Measurements from ENCODE around the gene KRT83. TPM values are rescaled to one million over a fixed set of nuclear protein-coding genes. Genes with fewer than 3 reads are reported as not detected.
A peak's percentile ranks its signal among the peaks of the same experiment; 100 is the strongest.

Gene KRT83
- total and polyA plus RNA-seq, 2 donors (not counting 1 experiment from before 2014, with no cell fraction given) = not detected

DNA sequence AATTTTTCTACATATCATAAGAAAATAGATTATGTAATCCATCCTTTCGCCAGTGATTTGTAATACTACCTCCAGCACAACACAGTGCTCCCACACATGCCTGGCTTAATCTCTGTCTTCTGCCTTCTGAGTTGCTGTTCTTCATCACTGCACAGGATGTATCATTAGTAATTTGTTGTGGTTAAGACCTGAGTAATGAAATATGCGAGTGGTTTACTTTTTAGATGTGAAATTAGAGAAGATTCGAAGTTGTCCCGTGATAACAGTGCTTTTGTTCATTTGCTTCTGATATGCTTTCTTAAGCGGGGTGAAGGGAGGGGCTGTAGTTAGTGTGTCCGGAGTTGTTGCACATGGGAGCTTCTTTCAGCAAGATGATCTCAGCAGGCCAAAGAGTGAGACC is 28.0 kb upstream of the KRT83 start:
- Histone ChIP-seq H3K27me3 (ENCODE audit: control insufficient read depth, insufficient read depth, low read length) (peaks cover 12% of the 10 kb centered on the region), H3K4me2 (ENCODE audit: extremely low read depth, insufficient read depth, low read length) (no peak overlapping the region), H3K4me1 (ENCODE audit: control insufficient read depth, extremely low read depth, insufficient read depth, low read length) (no peaks in the 10 kb centered on the region), H3K4me3 (replicated peaks in 1 of 4; ENCODE audit: control extremely low read depth in 1 of 4, insufficient read depth in 1 of 4, low read depth in 3 of 4, low read length in 4 of 4) (no peak overlapping the region), H2AFZ (ENCODE audit: low read length) (no peak overlapping the region), H3K79me2 (ENCODE audit: control insufficient read depth, insufficient read depth, low read length) (no peaks in the 10 kb centered on the region), H3K36me3 (ENCODE audit: control insufficient read depth, insufficient read depth, low read length) (no peaks in the 10 kb centered on the region), H3K9me3 (ENCODE audit: control insufficient read depth, insufficient read depth, low read depth, low read length) (no peaks in the 10 kb centered on the region), H3K27ac (ENCODE audit: insufficient read depth, low read length) (no peak overlapping the region), H3K9ac (ENCODE audit: insufficient read depth, low read length) (no peak overlapping the region), H4K20me1 (ENCODE audit: control insufficient read depth, extremely low read depth, insufficient read depth, low read length) (no peaks in the 10 kb centered on the region)
- DNase-seq (ENCODE audit: low read depth in 2 of 2) = peak in 1 of 2 donors; percentile 42
- TF ChIP-seq, protein P1, sequence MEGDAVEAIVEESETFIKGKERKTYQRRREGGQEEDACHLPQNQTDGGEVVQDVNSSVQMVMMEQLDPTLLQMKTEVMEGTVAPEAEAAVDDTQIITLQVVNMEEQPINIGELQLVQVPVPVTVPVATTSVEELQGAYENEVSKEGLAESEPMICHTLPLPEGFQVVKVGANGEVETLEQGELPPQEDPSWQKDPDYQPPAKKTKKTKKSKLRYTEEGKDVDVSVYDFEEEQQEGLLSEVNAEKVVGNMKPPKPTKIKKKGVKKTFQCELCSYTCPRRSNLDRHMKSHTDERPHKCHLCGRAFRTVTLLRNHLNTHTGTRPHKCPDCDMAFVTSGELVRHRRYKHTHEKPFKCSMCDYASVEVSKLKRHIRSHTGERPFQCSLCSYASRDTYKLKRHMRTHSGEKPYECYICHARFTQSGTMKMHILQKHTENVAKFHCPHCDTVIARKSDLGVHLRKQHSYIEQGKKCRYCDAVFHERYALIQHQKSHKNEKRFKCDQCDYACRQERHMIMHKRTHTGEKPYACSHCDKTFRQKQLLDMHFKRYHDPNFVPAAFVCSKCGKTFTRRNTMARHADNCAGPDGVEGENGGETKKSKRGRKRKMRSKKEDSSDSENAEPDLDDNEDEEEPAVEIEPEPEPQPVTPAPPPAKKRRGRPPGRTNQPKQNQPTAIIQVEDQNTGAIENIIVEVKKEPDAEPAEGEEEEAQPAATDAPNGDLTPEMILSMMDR (conservative IDR thresholded peaks at IDR 0.05 in 1 of 2, IDR thresholded peaks at IDR 0.05 in 1 of 2; ENCODE audit: low read depth in 1 of 2, low read length in 2 of 2) = no peak
- TF ChIP-seq EZH2 (IDR thresholded peaks at IDR 0.05; ENCODE audit: low read length, missing control alignments) = no peak

GRCh38 chr12:52347551-52348510 is 26.6 kb upstream of the KRT83 start:
- no peaks in the 10 kb centered on the region for H3K36me3 ChIP-seq (ENCODE audit: control insufficient read depth, insufficient read depth, low read length)
- H3K4me3 ChIP-seq (replicated peaks in 1 of 4; ENCODE audit: control extremely low read depth in 1 of 4, insufficient read depth in 1 of 4, low read depth in 3 of 4, low read length in 4 of 4) = no peak overlapping the region
- peaks cover 13% of the 10 kb centered on the region for H3K27me3 ChIP-seq (ENCODE audit: control insufficient read depth, insufficient read depth, low read length)

DNA sequence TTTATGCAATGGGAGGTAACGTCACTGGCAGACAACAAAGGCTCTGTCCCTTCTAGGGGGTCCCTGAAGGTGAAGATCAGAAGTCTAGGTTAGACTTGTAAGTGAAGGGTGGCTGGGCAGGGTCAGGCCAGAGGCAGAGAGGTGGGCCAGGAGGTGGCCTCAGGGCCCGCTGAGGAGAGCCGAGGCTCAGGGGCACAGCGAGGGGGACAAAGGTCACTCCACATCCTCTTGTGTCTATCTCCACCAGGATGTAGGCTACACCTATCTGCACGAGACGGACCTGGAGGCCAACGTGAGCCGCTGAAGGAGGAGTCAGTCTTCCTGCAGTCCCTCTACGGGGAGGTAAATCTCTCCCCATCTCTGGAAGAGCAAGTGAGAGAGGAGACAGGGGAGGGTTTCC is 25.8 kb upstream of the KRT83 start:
- H3K27ac ChIP-seq (ENCODE audit: insufficient read depth, low read length) = no peak overlapping the region
- no peaks in the 10 kb centered on the region for H3K36me3 ChIP-seq (ENCODE audit: control insufficient read depth, insufficient read depth, low read length)
- no peak overlapping the region for H3K4me3 ChIP-seq (replicated peaks in 1 of 4; ENCODE audit: control extremely low read depth in 1 of 4, insufficient read depth in 1 of 4, low read depth in 3 of 4, low read length in 4 of 4)
- H3K4me1 ChIP-seq (ENCODE audit: control insufficient read depth, extremely low read depth, insufficient read depth, low read length) = no peaks in the 10 kb centered on the region
- no peak overlapping the region for H3K9ac ChIP-seq (ENCODE audit: insufficient read depth, low read length)
- no peak for DNase-seq (ENCODE audit: low read depth in 2 of 2)
- no peaks in the 10 kb centered on the region for H4K20me1 ChIP-seq (ENCODE audit: control insufficient read depth, extremely low read depth, insufficient read depth, low read length)
- H3K4me2 ChIP-seq (ENCODE audit: extremely low read depth, insufficient read depth, low read length) = no peak overlapping the region
- H2AFZ ChIP-seq (ENCODE audit: low read length) = no peak overlapping the region
- no peak for TF ChIP-seq EZH2 (IDR thresholded peaks at IDR 0.05; ENCODE audit: low read length, missing control alignments)
- TF ChIP-seq, protein P1 (conservative IDR thresholded peaks at IDR 0.05 in 1 of 2, IDR thresholded peaks at IDR 0.05 in 1 of 2; ENCODE audit: low read depth in 1 of 2, low read length in 2 of 2) = no peak
- H3K9me3 ChIP-seq (ENCODE audit: control insufficient read depth, insufficient read depth, low read depth, low read length) = no peaks in the 10 kb centered on the region
- H3K79me2 ChIP-seq (ENCODE audit: control insufficient read depth, insufficient read depth, low read length) = no peaks in the 10 kb centered on the region
- peaks cover 13% of the 10 kb centered on the region for H3K27me3 ChIP-seq (ENCODE audit: control insufficient read depth, insufficient read depth, low read length)

More at GRCh38 chr12:52347551-52348510, 26.6 kb upstream of the KRT83 start:
- DNase-seq (ENCODE audit: low read depth in 2 of 2) = no peak
- Histone ChIP-seq H2AFZ (ENCODE audit: low read length) (no peak overlapping the region), H4K20me1 (ENCODE audit: control insufficient read depth, extremely low read depth, insufficient read depth, low read length) (no peaks in the 10 kb centered on the region), H3K27ac (ENCODE audit: insufficient read depth, low read length) (no peak overlapping the region), H3K79me2 (ENCODE audit: control insufficient read depth, insufficient read depth, low read length) (no peaks in the 10 kb centered on the region), H3K4me1 (ENCODE audit: control insufficient read depth, extremely low read depth, insufficient read depth, low read length) (no peaks in the 10 kb centered on the region), H3K9me3 (ENCODE audit: control insufficient read depth, insufficient read depth, low read depth, low read length) (no peaks in the 10 kb centered on the region), H3K4me2 (ENCODE audit: extremely low read depth, insufficient read depth, low read length) (no peak overlapping the region), H3K9ac (ENCODE audit: insufficient read depth, low read length) (no peak overlapping the region)
- TF ChIP-seq EZH2 (IDR thresholded peaks at IDR 0.05; ENCODE audit: low read length, missing control alignments) = no peak
- TF ChIP-seq, protein P1 (conservative IDR thresholded peaks at IDR 0.05 in 1 of 2, IDR thresholded peaks at IDR 0.05 in 1 of 2; ENCODE audit: low read depth in 1 of 2, low read length in 2 of 2) = no peak

All from fibroblast of lung (primary cell).